Stimulated activated CD8-positive, alpha-beta memory T cell treated with anti-CD3 and anti-CD28 coated beads, Interleukin-12 subunit alpha, Interleukin-12 subunit beta, amount 100 ng/mL, for 24 hours (primary cell): Measurements from ENCODE around the gene TGFBR3L.
A peak's percentile ranks its signal among the peaks of the same experiment; 100 is the strongest.
"Not testable (repeated sequence)": the region's sequence is repeated elsewhere in the genome, so short reads cannot be mapped to it uniquely, and the experiment has no call there.

Experiments
- DNase-seq: peaks from one replicate; pipeline ENCODE4 v3.0.0-alpha.2; 2020; ENCODE audit errors: extremely low read depth

TGFBR3L gene

GRCh38 chr19:7928334-7928706 is 13.7 kb downstream of the TGFBR3L start:
- DNase-seq, result no peak

GRCh38 chr19:7928741-7929701 is 14.4 kb downstream of the TGFBR3L start:
- DNase-seq, result no peak

GRCh38 chr19:7930030-7930429 is 15.4 kb downstream of the TGFBR3L start:
- DNase-seq, result not testable (repeated sequence)

- no peak for DNase-seq
Observed at GRCh38 chr19:7930765-7931164, 16.1 kb downstream of the TGFBR3L start.

- DNase-seq, result no peak
Observed at GRCh38 chr19:7931221-7932061, 16.8 kb downstream of the TGFBR3L start.

- DNase-seq, result no peak
Observed at GRCh38 chr19:7932276-7932929, 17.8 kb downstream of the TGFBR3L start.

- no peak for DNase-seq
Observed at GRCh38 chr19:7932930-7933300, 18.3 kb downstream of the TGFBR3L start.

- no peak for DNase-seq
Observed at GRCh38 chr19:7933411-7933810, 18.8 kb downstream of the TGFBR3L start.

- no peak for DNase-seq
Observed at GRCh38 chr19:7933828-7934725, 19.4 kb downstream of the TGFBR3L start.

GRCh38 chr19:7934766-7935165 is 20.1 kb downstream of the TGFBR3L start:
- DNase-seq, result no peak

GRCh38 chr19:7940841-7941240 is 26.2 kb downstream of the TGFBR3L start:
- DNase-seq, result no peak

- no peak for DNase-seq
Observed at GRCh38 chr19:7941895-7942596, 27.4 kb downstream of the TGFBR3L start.

GRCh38 chr19:7942981-7943443 is 28.4 kb downstream of the TGFBR3L start:
- no peak for DNase-seq

- peak; percentile 96 for DNase-seq
Observed at GRCh38 chr19:7943444-7944176, 29.0 kb downstream of the TGFBR3L start, which contains the start of gene TIMM44. TIMM44 (minus strand) TSS chr19:7943666; CDS start chr19:7943651, 15 bp downstream.

GRCh38 chr19:7944177-7944761 is 29.6 kb downstream of the TGFBR3L start:
- DNase-seq, result peak; percentile 62

- DNase-seq, result no peak
Observed at GRCh38 chr19:7947939-7948338, 33.3 kb downstream of the TGFBR3L start.

GRCh38 chr19:7953060-7953459 is 38.4 kb downstream of the TGFBR3L start:
- no peak for DNase-seq

- no peak for DNase-seq
Observed at GRCh38 chr19:7953576-7953975, 38.9 kb downstream of the TGFBR3L start.

GRCh38 chr19:7955696-7956095 is 41.1 kb downstream of the TGFBR3L start:
- DNase-seq, result no peak
